Activated CD8-positive, alpha-beta memory T cell treated with anti-CD3 and anti-CD28 coated beads for 24 hours (primary cell): Measurements from ENCODE around the gene CTNNAL1.
"Not testable (repeated sequence)": the region's sequence is repeated elsewhere in the genome, so short reads cannot be mapped to it uniquely, and the experiment has no call there.

Source experiments
- DNase-seq: peaks from one replicate; pipeline ENCODE4 v3.0.0-alpha.2; 2020

CTNNAL1 gene

DNA sequence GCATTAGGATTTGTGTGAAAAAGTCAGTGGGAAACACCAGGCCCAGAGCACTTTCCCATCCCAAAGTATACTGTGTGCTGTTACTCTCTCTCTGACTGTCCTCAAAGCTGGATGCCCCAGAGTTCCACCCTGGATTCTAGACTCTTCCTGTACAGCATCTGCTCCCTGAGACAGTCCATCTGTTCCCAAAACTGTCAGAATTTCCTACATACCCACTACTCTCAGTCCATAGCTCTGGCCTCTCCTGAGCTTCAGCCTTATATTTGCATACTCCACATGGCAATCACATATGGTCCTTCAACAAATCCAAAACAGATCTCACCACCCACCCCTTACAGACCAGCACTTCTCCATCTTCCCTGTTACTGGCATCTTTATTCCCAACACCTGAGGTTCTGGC, 88.8 kb downstream of the CTNNAL1 start:
- DNase-seq, result no peak

GRCh38 chr9:108921200-108921599, 92.1 kb downstream of the CTNNAL1 start:
- DNase-seq, result no peak

GRCh38 chr9:108920401-108920800, 92.9 kb downstream of the CTNNAL1 start:
- not testable (repeated sequence) for DNase-seq

DNA sequence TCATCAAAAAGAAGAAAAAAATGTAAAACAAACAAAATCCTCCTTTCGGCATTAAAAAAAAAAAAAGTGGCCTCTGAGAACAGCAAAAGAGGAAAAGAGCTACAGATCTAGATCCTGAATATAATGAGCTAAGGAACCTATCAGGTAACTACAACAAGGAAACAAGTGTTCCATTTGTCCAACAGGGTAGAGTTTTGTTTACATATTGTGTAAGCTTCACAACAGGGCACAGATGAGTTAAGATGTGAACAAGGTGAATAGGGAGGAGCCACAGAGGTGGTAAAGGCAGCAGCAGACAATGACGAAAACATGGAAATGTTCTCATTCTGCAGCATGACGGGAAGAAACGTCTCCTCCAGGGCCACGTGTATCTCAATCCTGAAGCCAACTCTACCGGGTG, 93.8 kb downstream of the CTNNAL1 start:
- no peak for DNase-seq

DNA sequence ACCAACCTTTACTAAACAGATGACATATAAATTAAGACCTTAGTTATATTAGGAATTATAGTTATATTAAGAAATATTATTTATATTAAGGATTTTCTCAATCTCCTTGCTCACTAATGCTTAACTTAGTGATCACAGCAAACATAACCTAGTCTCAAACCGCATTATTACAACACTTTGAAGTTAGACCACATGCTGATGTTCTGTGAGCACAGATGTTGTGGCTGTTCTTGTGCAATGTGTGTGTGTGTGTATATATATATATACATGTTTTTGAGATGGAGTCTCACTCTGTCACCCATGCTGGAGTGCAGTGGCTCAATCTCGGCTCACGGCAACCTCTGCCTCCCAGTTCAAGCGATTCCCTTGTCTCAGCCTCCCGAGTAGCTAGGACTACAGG, 99.9 kb downstream of the CTNNAL1 start:
- no peak for DNase-seq

DNA sequence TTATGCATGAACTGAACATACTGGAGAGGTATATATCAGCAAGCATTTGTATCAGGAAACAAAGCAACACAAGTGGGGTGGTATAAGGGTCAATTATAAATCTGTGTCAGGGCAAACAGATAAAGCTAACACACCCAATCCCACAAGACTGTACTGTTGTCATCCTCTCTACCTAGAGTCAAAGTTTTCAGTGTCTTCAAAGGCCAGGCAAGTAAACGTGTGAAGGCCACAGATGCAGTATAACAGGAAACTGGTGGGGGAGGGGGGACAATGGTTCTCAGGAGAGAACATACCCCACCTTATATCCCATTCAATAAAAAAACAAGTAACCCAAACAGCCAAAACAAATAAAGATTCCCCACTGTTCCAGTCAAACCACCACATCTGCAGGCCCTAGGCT, 101.5 kb downstream of the CTNNAL1 start:
- DNase-seq, result no peak

GRCh38 chr9:108910914-108911313, 102.4 kb downstream of the CTNNAL1 start:
- no peak for DNase-seq

- no peak for DNase-seq
These were observed 102.9 kb downstream of the CTNNAL1 start for GRCh38 chr9:108910402-108910801.

GRCh38 chr9:108905494-108905893, 107.8 kb downstream of the CTNNAL1 start:
- no peak for DNase-seq

DNA sequence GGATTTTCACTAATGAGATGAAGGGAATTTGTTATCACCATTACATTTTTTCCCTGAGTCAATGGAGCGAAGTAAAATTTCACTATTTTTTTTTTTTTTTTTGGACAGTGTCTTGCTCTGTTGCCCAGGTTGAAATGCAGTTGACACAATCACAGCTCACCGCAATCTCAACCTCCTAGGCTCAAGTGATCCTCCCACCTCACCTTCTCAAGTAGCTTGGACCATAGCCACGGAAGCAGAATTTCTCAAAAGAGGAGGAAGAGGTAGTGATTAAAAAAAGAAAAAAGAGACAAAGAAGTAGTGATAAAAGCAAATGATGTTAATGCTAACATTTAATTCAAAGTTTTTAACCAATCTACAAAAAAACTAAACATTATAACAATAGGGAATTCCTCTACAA, 109.1 kb downstream of the CTNNAL1 start:
- DNase-seq, result no peak

DNA sequence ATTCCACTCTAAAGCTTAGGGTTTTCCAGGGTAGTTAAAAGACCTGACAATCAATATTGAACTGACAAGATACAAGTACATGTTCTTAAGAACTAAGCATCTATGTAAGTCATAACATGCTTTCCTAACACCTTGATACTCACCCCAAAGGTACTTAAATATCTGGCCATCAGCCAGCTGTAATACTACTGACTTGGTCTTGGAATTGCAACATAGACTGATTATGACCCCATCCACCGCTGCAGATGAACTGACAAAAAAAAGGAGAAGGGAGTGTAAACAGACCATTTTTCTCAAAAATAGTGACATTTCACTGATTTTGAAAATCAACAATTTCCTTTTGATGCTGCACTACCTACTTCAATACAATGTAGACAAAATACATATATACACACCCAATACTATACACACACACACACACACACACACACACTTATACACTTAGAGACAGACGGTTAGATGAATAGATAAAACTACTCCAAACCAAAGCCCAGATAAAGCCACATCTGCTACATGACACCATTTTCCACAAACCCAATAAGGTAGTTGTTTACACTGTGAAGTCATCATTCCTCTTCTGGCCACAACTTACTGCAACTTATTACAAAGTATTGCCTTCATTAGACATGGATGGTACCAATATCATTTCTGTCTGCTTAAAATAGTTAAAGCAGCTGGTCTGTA, 109.7 kb downstream of the CTNNAL1 start:
- no peak for DNase-seq

DNA sequence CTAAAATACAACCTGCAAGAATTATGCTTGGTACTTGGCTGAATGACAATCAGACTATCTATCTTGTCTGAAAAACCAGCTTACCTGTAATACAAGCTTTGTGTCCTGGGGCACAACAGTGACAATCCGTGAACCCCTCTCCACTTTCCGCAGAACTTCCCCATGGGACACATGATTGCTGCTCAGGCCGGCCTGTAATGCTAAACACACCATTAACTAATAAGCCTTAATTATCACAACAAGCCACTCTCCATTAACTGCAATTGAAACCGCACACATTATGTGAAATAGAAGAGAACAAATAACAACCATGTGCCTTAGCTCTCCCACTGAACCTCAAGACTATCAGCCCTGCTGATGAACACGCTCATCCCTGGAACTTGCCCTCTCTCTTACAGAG, 113.1 kb downstream of the CTNNAL1 start:
- DNase-seq, result no peak

- not testable (repeated sequence) for DNase-seq
These were observed 114.1 kb downstream of the CTNNAL1 start for GRCh38 chr9:108899023-108899695.

- DNase-seq, result no peak
These were observed 115.8 kb downstream of the CTNNAL1 start for GRCh38 chr9:108897324-108898096.

GRCh38 chr9:108894225-108894997, 118.9 kb downstream of the CTNNAL1 start:
- no peak for DNase-seq
